ENCODE results near the gene CDK1.

DNA sequence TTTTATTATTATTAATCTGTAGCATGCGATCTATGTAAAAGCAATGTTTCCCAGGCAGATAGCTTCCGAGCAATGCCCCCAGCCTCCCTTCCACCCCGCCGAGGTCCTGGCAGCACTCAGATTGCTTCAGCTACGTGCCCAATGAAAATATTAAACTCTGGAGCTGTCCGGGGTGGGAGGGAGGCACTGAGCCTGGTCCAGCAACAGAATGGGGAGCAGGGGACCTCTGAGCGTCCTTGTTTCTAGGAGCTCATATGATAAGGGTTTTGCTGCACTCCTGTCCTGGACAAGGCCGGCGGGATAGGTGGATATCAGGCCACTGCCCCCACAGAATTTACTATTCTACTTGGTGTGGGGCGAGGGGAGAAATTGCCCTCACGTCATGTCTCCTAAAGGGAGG, 44.5 kb upstream of the CDK1 start:
- TF ChIP-seq, protein P1, sequence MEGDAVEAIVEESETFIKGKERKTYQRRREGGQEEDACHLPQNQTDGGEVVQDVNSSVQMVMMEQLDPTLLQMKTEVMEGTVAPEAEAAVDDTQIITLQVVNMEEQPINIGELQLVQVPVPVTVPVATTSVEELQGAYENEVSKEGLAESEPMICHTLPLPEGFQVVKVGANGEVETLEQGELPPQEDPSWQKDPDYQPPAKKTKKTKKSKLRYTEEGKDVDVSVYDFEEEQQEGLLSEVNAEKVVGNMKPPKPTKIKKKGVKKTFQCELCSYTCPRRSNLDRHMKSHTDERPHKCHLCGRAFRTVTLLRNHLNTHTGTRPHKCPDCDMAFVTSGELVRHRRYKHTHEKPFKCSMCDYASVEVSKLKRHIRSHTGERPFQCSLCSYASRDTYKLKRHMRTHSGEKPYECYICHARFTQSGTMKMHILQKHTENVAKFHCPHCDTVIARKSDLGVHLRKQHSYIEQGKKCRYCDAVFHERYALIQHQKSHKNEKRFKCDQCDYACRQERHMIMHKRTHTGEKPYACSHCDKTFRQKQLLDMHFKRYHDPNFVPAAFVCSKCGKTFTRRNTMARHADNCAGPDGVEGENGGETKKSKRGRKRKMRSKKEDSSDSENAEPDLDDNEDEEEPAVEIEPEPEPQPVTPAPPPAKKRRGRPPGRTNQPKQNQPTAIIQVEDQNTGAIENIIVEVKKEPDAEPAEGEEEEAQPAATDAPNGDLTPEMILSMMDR (IDR thresholded peaks at IDR 0.05), result no peak
- TF ChIP-seq POLR2A (IDR thresholded peaks at IDR 0.05) (no peak), POLR2AphosphoS5 (IDR thresholded peaks at IDR 0.05) (no peak)
